Activated T-cell treated with anti-CD3 and anti-CD28 coated beads for 4 hours (primary cell): ENCODE data around the gene KDM2B.

Experiments used
- DNase-seq: peaks from one replicate; pipeline ENCODE4 v3.0.0-alpha.2; 2020

KDM2B gene

DNA sequence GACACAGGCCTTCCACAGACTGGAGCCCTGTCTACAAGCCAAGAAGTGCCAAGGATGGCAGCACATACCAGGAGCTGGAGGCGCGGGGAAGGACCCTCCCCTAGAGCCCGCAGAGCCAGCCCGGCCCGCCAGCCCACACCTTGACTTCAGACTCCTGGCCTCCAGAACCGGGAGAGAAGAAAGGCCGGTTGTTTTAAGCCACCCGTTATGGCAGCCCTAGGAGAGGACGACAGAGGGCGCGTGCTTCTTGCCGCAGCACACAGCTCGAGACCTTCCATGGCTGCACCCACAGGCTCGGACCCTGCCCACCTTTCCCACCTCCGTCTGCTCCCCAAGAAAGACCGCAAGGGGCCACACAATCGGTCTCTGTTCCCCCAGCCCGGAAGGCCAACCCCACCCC, 127.2 kb downstream of the KDM2B start:
- no peak for DNase-seq

DNA sequence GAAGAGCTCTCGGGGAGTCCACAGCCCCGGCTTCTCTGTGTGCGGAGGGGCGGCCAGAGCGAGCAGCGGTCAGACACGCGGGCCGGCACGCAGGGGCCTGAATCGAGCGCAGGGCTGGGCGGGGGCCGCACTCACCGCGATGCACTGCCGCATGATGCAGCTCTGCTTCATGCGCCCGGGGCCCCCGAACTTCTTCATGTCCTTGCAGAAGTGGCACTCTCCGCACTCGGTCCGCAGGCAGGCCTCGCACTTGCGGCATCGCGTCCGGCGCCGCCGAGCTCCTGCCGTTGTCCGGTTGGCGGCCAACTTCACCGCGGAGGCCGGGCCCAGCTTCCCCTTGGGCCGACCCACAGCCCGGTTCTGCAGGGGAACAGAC, 127.8 kb downstream of the KDM2B start:
- DNase-seq = no peak

- no peak for DNase-seq
These were observed 128.4 kb downstream of the KDM2B start for GRCh38 chr12:121452340-121452984.

- DNase-seq = no peak
These were observed 128.9 kb downstream of the KDM2B start for GRCh38 chr12:121451961-121452339.

DNA sequence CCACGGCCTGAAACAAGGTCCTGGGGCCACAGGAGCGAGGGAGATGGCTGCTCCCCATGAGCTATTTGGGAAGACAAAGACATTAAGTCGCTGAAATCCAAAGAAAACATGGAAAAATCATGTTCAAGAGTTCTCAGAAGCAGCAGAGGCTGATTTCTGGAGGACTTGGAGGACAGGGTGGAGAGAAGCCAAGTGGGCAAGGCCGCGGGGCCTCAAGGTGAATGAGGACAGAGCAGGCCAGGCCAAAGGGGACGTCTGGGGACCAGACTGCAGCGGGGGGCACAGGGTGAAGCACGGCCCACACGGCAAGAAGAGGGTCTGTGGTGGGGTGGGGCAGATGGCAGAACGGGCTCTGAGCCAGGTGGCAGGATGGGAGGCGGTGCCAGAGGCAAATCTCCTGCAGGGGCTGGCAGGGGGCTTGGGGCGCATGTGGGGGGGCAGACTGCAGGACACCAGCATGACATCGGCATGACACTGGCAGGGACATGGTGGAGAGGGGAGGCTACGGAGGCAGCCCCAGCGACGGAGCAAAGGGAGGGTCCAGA, 132.0 kb downstream of the KDM2B start:
- no peak for DNase-seq

DNA sequence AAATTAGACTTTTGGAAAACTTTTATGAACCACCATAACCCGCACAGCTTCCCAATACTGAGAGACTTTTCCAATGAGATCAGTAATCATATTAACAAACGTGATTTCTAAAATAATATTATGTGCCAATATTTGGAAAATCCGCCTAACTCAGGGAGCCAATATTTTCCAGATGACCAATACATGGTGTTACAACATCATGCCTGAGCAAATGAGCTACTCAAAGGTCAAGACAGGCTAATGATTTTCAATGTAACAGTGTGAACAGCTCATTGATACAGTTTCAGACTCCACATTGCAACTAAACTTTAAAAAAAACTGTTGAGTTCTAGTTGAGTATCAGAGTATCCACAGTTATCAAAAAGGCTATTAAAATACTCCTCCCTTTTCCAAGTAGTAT, 134.1 kb downstream of the KDM2B start:
- no peak for DNase-seq

- DNase-seq = no peak
These were observed 136.0 kb downstream of the KDM2B start for GRCh38 chr12:121444842-121445202.

GRCh38 chr12:121443911-121444841, 136.6 kb downstream of the KDM2B start:
- no peak for DNase-seq

GRCh38 chr12:121443193-121443870, 137.5 kb downstream of the KDM2B start:
- peak; percentile 54 for DNase-seq

- no peak for DNase-seq
These were observed 138.5 kb downstream of the KDM2B start for GRCh38 chr12:121442028-121442948.

- no peak for DNase-seq
These were observed 139.3 kb downstream of the KDM2B start for GRCh38 chr12:121441555-121441954.

GRCh38 chr12:121440768-121441167, 140.1 kb downstream of the KDM2B start:
- DNase-seq = no peak

- no peak for DNase-seq
These were observed 141.1 kb downstream of the KDM2B start for GRCh38 chr12:121439715-121440114.

DNA sequence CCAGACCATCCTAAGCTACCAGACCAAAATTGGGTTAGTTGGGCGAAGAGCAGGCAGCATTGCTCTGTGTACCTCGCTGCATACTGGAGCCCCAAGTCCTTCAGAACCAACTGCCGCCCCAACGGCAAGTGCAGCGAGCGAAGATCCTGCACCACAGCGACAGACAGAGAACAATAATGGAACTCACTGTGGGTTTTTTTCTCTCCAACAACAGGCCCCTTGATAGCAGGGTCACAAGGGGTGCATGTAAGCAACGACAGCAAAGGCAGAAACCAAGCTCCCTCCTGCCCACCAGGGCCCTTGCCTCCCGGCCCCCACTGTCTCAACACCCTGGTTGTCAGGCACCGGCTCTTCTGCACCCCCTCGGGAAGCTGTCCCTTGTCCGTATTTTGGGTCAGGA, 141.9 kb downstream of the KDM2B start:
- DNase-seq = no peak

DNA sequence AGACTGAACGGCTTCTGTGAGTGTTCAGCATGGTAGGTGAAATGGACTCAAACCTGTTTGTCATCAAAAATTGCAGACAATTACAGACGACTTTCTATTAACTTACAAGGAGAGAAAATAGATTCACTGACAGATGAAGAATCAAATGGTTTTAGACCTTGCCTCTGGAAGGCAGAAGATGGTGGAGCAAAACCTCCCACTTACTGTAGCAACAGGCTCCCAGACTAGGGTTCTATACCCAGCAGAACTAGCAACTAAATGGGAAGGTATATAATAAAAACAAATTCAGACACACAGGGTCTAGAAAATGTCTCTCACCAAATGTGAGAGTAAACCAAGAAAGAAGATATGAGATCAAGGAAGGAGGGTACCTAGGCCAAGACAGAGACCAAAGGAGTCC, 144.1 kb downstream of the KDM2B start:
- no peak for DNase-seq

- no peak for DNase-seq
These were observed 147.9 kb downstream of the KDM2B start for GRCh38 chr12:121432740-121433480.

DNA sequence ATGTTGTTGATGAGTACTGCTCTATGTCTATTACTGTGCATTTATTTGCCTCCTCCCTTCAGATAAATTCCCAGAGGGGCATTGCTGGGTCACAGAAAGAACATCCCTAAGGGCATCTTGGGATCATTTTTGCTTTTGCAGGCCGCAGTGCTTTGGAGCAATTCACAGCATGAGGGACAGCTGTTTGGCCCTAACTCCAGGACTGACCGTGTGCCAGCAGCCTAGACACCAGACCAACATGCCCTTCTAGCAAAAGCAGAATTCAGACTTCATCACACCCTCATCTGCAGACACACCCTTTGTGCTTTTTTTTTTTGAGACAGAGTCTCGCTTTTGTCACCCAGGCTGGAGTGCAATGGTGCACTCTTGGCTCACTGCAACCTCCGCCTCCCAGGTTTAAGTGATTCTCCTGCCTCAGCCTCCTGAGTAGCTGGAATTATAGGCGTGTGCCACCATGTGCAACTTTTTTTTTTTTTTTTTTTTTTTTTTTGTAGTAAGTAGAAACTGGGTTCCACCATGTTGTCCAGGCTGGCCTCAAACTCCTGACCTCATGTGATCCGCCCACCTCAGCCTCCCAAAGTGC, 149.9 kb downstream of the KDM2B start:
- no peak for DNase-seq

GRCh38 chr12:121428883-121429282, 151.9 kb downstream of the KDM2B start:
- no peak for DNase-seq

- DNase-seq = no peak
These were observed 153.2 kb downstream of the KDM2B start for GRCh38 chr12:121427556-121428050.

GRCh38 chr12:121424624-121424975, 156.2 kb downstream of the KDM2B start:
- DNase-seq = no peak
